ENCODE measurements around the gene RRP15.

Gene RRP15

DNA sequence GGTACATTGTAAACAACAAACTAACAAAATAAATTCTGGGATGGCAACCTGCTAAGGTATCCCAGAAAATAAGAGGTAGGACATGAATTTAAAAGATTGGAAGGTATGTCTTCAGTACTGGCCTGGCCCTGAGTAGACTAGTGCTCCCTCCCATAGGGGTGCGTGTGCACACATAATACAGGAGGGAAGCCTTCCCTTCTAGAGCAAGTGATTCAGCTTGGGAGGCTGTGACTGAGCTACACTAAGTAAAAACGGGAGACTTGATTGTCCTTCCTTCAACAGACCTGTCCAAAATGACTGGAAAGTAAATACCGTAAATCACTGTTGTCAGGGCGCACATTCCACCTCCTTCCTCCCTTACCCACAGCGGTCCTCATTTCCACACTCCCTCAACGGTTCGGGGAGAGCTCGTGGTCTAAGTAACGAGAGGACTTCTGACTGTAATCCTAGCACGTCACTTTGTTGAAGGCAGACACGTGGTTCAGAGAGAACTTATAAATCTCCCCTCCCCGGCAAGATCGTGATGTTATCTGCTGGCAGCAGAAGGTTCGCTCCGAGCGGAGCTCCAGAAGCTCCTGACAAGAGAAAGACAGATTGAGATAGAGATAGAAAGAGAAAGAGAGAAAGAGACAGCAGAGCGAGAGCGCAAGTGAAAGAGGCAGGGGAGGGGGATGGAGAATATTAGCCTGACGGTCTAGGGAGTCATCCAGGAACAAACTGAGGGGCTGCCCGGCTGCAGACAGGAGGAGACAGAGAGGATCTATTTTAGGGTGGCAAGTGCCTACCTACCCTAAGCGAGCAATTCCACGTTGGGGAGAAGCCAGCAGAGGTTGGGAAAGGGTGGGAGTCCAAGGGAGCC, 60.0 kb downstream of the RRP15 start, which contains the start of gene TGFB2:
TGFB2 (plus strand) TSS at position 523 of the 859 bp plus-strand sequence. CDS start 1,366 bp downstream, outside the sequence.
- DNase-seq: peak in 1 of 2 experiments; percentile 22

DNA sequence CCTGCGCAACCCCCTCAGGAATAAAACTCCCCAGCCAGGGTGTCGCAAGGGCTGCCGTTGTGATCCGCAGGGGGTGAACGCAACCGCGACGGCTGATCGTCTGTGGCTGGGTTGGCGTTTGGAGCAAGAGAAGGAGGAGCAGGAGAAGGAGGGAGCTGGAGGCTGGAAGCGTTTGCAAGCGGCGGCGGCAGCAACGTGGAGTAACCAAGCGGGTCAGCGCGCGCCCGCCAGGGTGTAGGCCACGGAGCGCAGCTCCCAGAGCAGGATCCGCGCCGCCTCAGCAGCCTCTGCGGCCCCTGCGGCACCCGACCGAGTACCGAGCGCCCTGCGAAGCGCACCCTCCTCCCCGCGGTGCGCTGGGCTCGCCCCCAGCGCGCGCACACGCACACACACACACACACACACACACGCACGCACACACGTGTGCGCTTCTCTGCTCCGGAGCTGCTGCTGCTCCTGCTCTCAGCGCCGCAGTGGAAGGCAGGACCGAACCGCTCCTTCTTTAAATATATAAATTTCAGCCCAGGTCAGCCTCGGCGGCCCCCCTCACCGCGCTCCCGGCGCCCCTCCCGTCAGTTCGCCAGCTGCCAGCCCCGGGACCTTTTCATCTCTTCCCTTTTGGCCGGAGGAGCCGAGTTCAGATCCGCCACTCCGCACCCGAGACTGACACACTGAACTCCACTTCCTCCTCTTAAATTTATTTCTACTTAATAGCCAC, 60.7 kb downstream of the RRP15 start:
- DNase-seq: peak; percentile 16 to 19

DNA sequence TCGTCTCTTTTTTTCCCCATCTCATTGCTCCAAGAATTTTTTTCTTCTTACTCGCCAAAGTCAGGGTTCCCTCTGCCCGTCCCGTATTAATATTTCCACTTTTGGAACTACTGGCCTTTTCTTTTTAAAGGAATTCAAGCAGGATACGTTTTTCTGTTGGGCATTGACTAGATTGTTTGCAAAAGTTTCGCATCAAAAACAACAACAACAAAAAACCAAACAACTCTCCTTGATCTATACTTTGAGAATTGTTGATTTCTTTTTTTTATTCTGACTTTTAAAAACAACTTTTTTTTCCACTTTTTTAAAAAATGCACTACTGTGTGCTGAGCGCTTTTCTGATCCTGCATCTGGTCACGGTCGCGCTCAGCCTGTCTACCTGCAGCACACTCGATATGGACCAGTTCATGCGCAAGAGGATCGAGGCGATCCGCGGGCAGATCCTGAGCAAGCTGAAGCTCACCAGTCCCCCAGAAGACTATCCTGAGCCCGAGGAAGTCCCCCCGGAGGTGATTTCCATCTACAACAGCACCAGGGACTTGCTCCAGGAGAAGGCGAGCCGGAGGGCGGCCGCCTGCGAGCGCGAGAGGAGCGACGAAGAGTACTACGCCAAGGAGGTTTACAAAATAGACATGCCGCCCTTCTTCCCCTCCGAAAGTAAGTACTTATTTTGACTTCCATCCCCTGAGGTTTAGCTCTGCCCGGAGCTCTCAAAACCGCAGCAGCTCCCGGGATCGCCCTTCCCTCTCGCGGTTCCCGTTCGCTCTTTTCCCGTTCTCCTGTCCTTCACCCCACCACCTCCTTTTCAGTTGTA, 61.5 kb downstream of the RRP15 start:
- no peak for DNase-seq

DNA sequence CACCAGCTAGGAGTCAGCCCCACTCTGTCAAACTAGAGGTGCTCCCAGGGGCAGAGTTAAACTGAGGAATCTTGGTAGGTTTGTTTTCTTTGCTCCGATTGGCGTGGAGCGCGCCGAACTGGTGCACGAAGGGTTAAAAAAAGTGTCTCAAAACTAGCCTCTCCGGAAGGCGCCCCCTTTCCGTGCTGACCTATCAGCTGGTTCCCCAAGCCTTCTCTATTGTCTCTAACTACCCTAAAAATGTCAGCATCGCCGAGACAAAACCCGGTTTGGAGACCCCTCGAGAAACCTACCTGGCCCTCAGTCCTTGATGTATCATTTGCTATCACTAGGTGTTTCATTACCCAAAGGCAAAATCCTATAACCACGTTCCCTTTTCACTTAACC, 62.2 kb downstream of the RRP15 start:
- DNase-seq: no peak

- no peak for DNase-seq
These were observed 62.9 kb downstream of the RRP15 start for GRCh38 chr1:218347723-218348627.

DNA sequence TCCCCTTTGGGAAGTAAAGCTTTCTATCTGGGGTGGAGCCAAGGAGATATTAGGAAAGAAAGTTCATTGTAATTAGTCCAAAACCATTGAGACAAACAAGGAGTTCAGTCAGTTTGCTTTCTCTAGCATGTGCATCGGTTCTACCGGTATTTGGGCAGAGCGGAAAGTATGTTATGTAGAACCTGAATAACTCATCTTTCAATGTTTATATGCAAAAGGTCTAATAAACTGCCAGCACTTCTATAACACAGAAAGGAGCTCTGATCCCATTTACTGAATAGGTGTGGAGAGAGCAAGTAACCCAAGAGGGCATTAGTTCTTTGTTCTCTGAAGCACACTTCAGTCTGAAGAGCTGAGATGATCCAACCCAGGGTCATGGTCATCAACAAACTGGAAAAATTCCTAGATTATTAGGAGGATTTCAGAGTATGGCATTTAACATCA, 63.6 kb downstream of the RRP15 start:
- no peak for DNase-seq

DNA sequence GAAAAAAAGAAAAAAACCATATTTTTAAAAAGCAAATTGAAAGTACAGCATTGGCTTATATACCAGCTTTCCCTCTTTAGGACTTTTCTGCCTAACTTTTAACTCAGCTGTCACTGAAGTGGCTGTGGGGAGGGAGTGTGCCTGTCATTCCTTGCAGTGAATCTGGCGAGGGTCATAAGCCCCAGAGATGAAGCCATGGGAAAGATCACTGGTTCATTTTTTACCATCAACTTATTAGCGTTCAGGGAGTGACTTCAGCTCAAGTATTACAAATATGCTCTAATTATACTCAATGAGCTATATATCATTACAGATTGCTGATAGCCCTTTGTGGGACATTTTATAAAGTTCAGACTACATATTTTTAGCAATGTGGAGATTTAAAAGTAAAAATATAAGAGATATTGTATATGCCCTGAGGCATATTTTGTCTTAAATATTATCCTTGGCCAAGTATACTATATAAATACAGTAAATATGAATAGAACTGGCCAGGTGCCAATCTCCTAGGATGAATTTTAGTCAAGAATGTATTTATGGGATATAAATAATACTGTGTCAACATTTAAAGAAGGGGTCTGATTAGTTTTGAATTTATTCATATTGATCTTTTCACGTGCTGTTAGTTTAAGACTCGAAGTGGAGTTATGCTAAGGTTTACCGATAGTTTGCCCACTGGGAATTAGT, 64.4 kb downstream of the RRP15 start:
- DNase-seq: no peak

GRCh38 chr1:218350035-218350525, 65.0 kb downstream of the RRP15 start:
- no peak for DNase-seq

DNA sequence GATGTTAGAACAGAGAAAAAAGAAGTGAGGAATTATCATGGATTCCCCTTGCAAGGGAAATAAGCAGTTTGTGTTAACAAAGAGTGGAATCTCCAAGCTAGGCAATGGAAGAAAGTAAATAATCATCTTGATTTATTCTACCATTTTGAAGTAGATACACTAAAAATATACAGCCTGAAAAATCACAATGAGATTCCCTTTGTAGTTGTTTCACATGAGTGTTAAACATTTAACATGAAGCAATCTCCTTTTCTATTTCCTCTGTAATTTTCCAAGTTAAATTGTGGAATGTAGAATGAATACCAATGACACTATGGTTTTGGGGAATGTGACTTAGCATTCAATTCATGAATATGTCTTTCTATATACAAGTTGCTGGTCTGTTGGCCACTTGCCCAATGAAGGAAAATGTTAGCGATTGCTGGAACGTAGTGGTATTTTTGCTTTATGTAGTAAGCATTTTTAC, 65.7 kb downstream of the RRP15 start:
- DNase-seq: no peak

- DNase-seq: no peak
These were observed 66.4 kb downstream of the RRP15 start for GRCh38 chr1:218351391-218352074.

DNA sequence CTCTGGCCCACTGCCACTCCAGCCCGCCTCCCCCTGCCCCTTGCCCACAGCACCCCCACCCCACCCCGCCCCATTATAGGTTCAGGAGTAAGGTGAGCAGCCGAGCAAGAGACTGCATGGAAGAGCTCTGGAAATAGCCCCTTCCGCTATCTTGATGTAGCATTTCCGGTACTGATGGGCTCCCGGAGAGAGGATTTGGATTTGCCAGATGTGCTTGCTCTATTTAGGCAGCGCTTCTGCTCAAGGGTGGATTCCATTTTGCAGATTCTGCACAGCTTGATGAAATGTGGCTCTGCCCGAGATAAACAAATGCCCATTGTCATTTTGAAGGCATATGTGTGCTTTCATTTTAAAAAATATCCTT, 67.0 kb downstream of the RRP15 start:
- DNase-seq: no peak

DNA sequence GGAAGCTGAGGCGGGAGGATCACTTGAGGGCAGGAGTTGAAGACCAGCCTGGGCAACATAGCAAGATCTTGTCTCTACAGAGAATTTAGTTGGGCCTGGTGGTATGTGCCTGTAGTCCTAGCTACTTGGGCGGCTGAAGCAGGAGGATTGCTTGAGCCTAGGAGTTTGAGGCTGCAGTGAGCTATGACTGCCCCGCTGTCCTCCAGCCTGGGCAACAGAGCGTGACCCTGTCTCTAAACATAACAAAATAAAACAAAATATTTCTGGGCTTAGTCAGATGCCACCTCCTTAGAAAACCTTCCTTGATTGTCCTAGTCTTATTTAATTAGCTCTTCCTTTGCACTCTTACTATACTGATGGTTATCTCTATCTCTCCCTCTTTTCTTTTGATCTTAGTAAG, 68.6 kb downstream of the RRP15 start:
- DNase-seq: no peak

DNA sequence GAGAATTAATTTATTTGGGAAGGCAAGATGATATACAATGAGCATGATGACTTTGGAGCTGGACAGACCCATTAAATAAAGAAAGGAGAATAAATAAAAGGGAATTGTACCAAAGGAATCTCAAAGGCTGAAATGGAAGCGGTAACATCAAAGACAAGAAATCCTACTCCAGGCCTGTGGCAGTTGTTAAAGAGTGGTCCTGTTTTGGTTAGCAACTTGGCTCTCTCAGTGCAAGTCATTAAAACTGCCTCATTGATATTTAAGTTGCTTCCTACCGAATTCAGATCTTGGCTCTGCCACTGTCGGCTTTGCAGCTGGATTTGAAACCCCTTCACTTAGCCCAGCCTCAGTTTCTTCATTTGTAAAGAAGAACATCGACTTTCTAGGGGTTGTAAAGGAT, 70.2 kb downstream of the RRP15 start:
- no peak for DNase-seq

DNA sequence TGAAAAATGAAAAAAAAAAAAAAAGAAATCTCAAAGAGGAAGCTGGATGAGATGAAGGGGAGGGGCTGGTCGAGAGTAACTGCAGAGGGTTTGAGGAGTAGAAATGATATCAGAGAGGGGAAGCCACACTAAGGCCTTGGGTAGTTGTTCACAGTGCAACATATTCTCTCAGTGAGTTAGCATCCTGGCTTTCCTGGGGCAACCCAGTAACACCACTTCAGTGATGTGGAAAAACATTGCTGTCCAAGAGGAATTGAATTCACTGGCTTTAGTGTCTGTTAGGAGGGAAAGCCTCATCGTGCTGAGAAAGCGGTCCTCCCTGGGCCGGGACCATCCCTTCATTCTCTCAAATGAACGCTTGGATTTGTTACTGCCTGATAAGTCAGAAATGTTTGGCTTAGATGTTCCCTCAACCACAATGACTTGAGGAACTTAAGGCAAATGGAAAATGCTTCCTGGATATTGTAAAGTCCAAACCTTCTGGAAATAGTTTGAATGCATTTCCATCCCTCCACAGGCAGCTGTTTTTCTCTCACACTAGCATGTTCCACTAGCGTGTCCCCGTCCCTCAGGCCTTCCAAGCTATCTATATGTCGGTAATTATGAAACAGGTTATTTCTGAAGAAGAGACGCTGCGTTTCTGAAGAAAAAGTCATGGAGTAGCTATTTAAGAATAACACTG, 72.3 kb downstream of the RRP15 start:
- DNase-seq: no peak

DNA sequence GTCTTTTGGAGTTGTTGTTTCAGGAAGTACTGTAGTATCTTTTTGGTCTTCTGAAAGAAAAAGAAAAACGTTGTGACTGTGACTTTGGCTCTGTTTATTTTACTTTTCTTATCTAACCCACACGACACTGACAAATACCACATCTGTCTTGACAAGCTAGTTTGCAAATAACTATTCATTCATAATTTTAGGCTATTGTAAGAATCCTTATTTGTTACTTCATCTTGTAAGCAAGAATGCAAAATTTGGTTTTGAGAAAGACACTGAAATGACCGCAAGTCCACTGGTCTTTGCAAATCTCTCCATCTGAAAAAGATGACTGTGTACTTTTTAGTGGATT, 72.8 kb downstream of the RRP15 start:
- no peak for DNase-seq

GRCh38 chr1:218361298-218362065, 76.4 kb downstream of the RRP15 start:
- no peak for DNase-seq

GRCh38 chr1:218362418-218363076, 77.5 kb downstream of the RRP15 start:
- DNase-seq: no peak

DNA sequence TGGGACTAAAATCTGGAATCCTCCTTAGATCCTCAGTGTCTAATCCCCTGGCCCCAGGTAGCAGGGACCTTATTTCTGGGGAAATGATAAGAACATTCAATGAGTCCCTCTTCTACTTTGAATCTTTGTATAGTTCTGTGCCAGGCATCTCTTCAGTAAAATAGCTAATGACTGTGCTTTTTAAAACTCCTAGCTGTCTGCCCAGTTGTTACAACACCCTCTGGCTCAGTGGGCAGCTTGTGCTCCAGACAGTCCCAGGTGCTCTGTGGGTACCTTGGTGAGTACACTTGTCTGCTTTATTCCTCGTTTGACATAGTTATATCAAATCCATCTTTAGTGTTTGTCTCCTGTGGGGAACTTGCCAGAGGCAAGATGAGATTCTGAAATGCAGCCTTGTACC, 78.0 kb downstream of the RRP15 start:
- DNase-seq: no peak

Measured in stimulated activated CD4-positive, alpha-beta T cell treated with anti-CD3 and anti-CD28 coated beads, Interleukin-4, amount 100 ng/mL, for 4 hours (primary cell).